ENCODE results near the gene ZCCHC24. TPM values are rescaled to one million over a fixed set of nuclear protein-coding genes. Genes with fewer than 3 reads are reported as not detected.
A peak's percentile ranks its signal among the peaks of the same experiment; 100 is the strongest.

Gene ZCCHC24
- total and polyA plus RNA-seq, 2 experiments from 2014 or later: 58.0 to 65.4 TPM

DNA sequence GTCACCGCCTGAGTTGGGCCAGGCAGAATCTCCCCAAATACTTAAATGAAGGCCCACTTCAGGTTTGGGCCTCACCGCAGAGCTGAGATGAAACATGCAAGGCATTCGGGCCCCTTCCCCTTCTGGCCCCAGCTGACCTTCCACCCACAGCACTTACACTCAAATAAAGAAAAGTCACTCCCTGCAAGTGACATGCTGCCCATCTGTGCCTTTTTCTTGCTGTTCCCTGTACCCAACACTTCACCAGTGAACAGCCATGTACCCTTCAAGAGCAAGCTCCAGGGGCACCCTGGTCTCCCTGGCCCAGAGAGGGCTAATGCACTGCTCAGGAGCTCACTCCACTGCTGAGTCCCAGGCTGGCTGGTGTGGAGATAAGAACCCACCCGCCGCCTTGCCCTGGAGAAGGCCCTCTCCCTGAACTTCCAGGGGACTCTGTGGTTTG is 40.7 kb downstream of the ZCCHC24 start:
- DNase-seq (ENCODE audit: low read depth in 1 of 2, low spot score in 1 of 2): no peak
- TF ChIP-seq, protein P1, sequence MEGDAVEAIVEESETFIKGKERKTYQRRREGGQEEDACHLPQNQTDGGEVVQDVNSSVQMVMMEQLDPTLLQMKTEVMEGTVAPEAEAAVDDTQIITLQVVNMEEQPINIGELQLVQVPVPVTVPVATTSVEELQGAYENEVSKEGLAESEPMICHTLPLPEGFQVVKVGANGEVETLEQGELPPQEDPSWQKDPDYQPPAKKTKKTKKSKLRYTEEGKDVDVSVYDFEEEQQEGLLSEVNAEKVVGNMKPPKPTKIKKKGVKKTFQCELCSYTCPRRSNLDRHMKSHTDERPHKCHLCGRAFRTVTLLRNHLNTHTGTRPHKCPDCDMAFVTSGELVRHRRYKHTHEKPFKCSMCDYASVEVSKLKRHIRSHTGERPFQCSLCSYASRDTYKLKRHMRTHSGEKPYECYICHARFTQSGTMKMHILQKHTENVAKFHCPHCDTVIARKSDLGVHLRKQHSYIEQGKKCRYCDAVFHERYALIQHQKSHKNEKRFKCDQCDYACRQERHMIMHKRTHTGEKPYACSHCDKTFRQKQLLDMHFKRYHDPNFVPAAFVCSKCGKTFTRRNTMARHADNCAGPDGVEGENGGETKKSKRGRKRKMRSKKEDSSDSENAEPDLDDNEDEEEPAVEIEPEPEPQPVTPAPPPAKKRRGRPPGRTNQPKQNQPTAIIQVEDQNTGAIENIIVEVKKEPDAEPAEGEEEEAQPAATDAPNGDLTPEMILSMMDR (IDR thresholded peaks at IDR 0.05; ENCODE audit: low read depth, low read length): no peak

DNA sequence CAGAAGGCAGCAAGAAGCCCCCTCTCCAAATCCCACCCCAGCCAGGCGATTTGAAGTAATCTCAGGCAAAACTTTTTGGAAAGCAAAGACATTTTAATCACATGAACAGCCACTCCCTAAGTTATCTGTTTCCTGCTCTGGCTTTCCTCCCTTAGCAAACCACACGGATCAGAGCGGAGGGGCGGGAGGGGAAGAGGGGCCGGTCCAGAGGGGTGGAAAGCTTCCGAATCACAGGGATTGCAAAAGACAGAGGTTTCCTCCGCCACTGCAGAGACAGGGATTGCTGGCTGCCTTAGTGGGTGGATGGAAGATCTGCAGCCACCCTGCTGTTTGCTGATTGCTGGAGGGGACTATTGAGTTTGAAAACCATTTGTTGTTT is 41.2 kb downstream of the ZCCHC24 start:
- H3K4me1 ChIP-seq (ENCODE audit: low read depth): peaks cover 68% of the 10 kb centered on the region
- no peaks in the 10 kb centered on the region for H3K9me3 ChIP-seq (ENCODE audit: low read depth)
- H3K36me3 ChIP-seq: no peaks in the 10 kb centered on the region
- no peaks in the 10 kb centered on the region for H3K27me3 ChIP-seq
- H3K4me3 ChIP-seq: no peak overlapping the region
- peak overlapping the region; percentile 92 for H3K27ac ChIP-seq
- peak; percentile 43 to 98 for DNase-seq (ENCODE audit: low read depth in 1 of 2, low spot score in 1 of 2)
- TF ChIP-seq, protein P1 (IDR thresholded peaks at IDR 0.05; ENCODE audit: low read depth, low read length): no peak

More for the DNA sequence above, 40.7 kb downstream of the ZCCHC24 start:
- no peaks in the 10 kb centered on the region for H3K27me3 ChIP-seq
- no peaks in the 10 kb centered on the region for H3K36me3 ChIP-seq
- peak overlapping the region; percentile 92 for H3K27ac ChIP-seq
- peaks cover 67% of the 10 kb centered on the region for H3K4me1 ChIP-seq (ENCODE audit: low read depth)
- no peak overlapping the region for H3K4me3 ChIP-seq
- H3K9me3 ChIP-seq (ENCODE audit: low read depth): no peaks in the 10 kb centered on the region

DNA sequence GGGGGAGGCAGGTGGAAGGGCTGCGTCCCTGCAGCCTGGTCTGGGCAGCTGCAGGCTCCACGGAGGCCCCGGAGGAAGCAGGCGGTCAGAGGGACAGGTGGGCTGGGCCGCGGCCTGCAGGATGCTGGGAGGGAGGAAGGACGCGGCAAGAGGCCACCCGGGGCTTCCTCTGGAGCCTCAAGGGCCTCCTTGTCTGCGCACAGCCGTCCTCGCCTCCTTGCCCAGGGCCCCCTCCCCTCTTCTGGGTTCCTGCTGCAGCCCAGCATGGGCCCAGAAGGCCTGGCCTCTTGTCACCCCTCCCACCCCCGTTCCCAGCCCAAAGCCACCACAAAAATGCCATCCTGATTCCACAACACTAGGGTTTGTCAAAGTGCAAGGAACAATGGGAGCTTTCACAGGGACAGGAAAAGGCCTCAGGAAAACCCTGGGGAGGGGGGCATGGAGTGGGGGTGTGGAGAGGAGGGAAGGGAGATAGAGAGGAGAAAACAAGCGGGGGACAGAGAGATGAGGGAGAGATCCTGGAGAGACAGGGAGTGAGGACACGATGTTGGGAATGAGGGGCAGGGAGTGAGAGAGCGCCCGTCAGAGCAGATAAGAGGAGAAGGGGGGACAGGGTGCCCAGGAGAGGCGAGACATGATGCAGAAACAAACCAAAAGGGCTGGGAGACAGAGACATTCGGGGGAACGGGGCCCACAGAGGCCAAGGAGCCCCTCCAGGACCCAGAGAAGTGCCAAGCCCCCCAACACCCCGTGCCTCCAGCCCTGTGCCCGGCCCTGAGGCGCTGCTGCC is 41.8 kb downstream of the ZCCHC24 start:
- TF ChIP-seq, protein P1 (IDR thresholded peaks at IDR 0.05; ENCODE audit: low read depth, low read length): no peak
- Histone ChIP-seq H3K36me3 (no peaks in the 10 kb centered on the region), H3K27ac (peak overlapping the region; percentile 92), H3K4me1 (ENCODE audit: low read depth) (peaks cover 74% of the 10 kb centered on the region), H3K27me3 (no peaks in the 10 kb centered on the region), H3K9me3 (ENCODE audit: low read depth) (no peaks in the 10 kb centered on the region), H3K4me3 (no peak overlapping the region)
- peak in 1 of 2 donors; percentile 91 for DNase-seq (ENCODE audit: low read depth in 1 of 2, low spot score in 1 of 2)

DNA sequence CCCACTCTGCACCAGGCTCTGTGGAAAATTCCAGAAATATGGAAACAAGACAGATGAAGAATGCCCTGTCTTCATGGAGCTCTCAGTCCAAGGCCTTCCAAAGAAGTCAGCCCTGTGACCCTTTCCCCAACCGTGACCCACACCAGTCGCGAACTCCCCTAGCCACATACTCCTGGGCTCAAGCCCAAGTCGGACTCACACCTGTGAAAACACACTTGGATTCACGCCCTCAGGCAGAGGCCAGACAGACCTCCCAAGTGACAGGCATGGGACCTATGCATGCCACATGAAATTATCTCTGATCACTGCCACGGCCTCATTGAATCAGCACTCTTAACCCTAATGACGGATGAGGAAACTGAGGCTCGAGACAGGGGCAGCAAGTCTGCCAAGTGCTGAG is 42.5 kb downstream of the ZCCHC24 start:
- H3K36me3 ChIP-seq: peaks cover 3% of the 10 kb centered on the region
- DNase-seq (ENCODE audit: low read depth in 1 of 2, low spot score in 1 of 2): no peak
- no peak overlapping the region for H3K4me3 ChIP-seq
- no peaks in the 10 kb centered on the region for H3K9me3 ChIP-seq (ENCODE audit: low read depth)
- TF ChIP-seq, protein P1 (IDR thresholded peaks at IDR 0.05; ENCODE audit: low read depth, low read length): no peak
- H3K4me1 ChIP-seq (ENCODE audit: low read depth): peaks cover 80% of the 10 kb centered on the region
- H3K27ac ChIP-seq: peak overlapping the region; percentile 92
- no peaks in the 10 kb centered on the region for H3K27me3 ChIP-seq

DNA sequence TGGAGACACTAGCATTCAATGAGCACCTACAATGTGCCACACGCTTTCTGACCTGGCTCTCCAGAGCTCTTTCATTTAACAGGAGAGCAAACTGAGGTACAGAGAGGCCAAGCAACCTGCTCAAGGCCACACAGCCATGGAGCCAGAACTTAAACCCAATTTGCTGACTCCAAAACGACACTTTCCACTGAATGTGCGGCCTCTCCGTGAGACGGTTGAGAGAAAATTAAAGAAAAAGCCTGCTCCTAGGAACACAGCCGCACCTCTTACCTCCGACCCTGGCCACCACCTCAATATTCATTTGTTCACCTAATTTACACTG is 42.8 kb downstream of the ZCCHC24 start:
- no peak for DNase-seq (ENCODE audit: low read depth in 1 of 2, low spot score in 1 of 2)
- H3K27ac ChIP-seq: peak overlapping the region; percentile 92
- peaks cover 3% of the 10 kb centered on the region for H3K36me3 ChIP-seq
- H3K27me3 ChIP-seq: no peaks in the 10 kb centered on the region
- peaks cover 81% of the 10 kb centered on the region for H3K4me1 ChIP-seq (ENCODE audit: low read depth)
- H3K9me3 ChIP-seq (ENCODE audit: low read depth): no peaks in the 10 kb centered on the region
- TF ChIP-seq, protein P1 (IDR thresholded peaks at IDR 0.05; ENCODE audit: low read depth, low read length): no peak
- H3K4me3 ChIP-seq: no peak overlapping the region

Data from cardiac muscle cell (in vitro differentiated cells and primary cell).